NCI-H1930 (cell line): ENCODE measurements around the gene YPEL1.
"Not testable (repeated sequence)": the region's sequence is repeated elsewhere in the genome, so short reads cannot be mapped to it uniquely, and the experiment has no call there.

Source experiments
- DNase-seq, 2 experiments: peaks; one replicate each; lab custom pipeline; 2025; lab: John Stamatoyannopoulos, UW

Gene YPEL1

GRCh38 chr22:21683401-21683811, 52.2 kb downstream of the YPEL1 start:
- DNase-seq, result no peak

- DNase-seq, result no peak
Measured at GRCh38 chr22:21682385-21683175, 53.0 kb downstream of the YPEL1 start.

GRCh38 chr22:21681566-21682370, 53.8 kb downstream of the YPEL1 start:
- no peak for DNase-seq

GRCh38 chr22:21680830-21681565, 54.6 kb downstream of the YPEL1 start:
- DNase-seq, result no peak

GRCh38 chr22:21679383-21679782, 56.2 kb downstream of the YPEL1 start:
- no peak for DNase-seq

GRCh38 chr22:21678842-21679241, 56.8 kb downstream of the YPEL1 start:
- DNase-seq, result not testable (repeated sequence)

GRCh38 chr22:21677606-21678443, 57.8 kb downstream of the YPEL1 start:
- no peak for DNase-seq

- no peak for DNase-seq
Measured at GRCh38 chr22:21674638-21675245, 60.9 kb downstream of the YPEL1 start.

- no peak for DNase-seq
Measured at GRCh38 chr22:21673534-21674321, 61.9 kb downstream of the YPEL1 start.

GRCh38 chr22:21672107-21672629, 63.4 kb downstream of the YPEL1 start:
- DNase-seq, result no peak

GRCh38 chr22:21669026-21669425, 66.6 kb downstream of the YPEL1 start:
- no peak for DNase-seq

- DNase-seq, result no peak
Measured at GRCh38 chr22:21666786-21667185, 68.8 kb downstream of the YPEL1 start.

GRCh38 chr22:21665047-21665851, 70.3 kb downstream of the YPEL1 start:
- no peak for DNase-seq

- DNase-seq, result no peak
Measured at GRCh38 chr22:21663738-21664137, 71.9 kb downstream of the YPEL1 start.

GRCh38 chr22:21661991-21662390, 73.6 kb downstream of the YPEL1 start:
- no peak for DNase-seq

- DNase-seq, result no peak
Measured at GRCh38 chr22:21660904-21661303, 74.7 kb downstream of the YPEL1 start.

- DNase-seq, result no peak
Measured at GRCh38 chr22:21659864-21660525, 75.6 kb downstream of the YPEL1 start.

GRCh38 chr22:21657360-21658032, 78.1 kb downstream of the YPEL1 start:
- DNase-seq, result peak; percentile 77 to 88
